A549 (cell line): ENCODE data around the gene DHRS7B. TPM values are rescaled to one million over a fixed set of nuclear protein-coding genes. Genes with fewer than 3 reads are reported as not detected.

Experiments
- ATAC-seq, 2 experiments: fragments of 200-7000 bp in 1 of 2; fragments of >200 bp in 1 of 2; cut with Nextera tagmentation in 1 of 2; cut with Tn5 transposase in 1 of 2; 3 replicates each; pipeline versions ENCODE4 v1.8.0 to v1.9.1; 2018 to 2020; ENCODE audit warnings: mild to moderate bottlenecking in 1 of 2, moderate library complexity in 1 of 2
- CTCF ChIA-PET: fragments of 300-600 bp; sonication (Branson Sonifier 250); formaldehyde crosslinking; extraction: SDS; loops from one replicate; lab custom pipeline; 2021; ENCODE audit warnings: antibody characterized with exemption, inconsistent platforms; lab: Yijun Ruan, JAX
- POLR2A ChIA-PET: fragments of 350-600 bp; formaldehyde crosslinking; extraction: SDS; loops from one replicate; lab custom pipeline; 2021; ENCODE audit warnings: antibody characterized with exemption, inconsistent platforms; lab: Yijun Ruan, JAX
- DNase-seq, 2 experiments: peaks; one replicate each; pipeline versions ENCODE4 v3.0.0 to v3.0.0-alpha.2; 2011 to 2016; ENCODE audit warnings: low read depth in 1 of 2, low spot score in 1 of 2
- FAIRE-seq: peaks from 2 replicates; lab custom pipeline; 2011; peaks lifted over from hg19 to GRCh38; lab: Jason Lieb, UNC
- H3K27ac ChIP-seq, 2 experiments: fragments of >200 bp; sonication (Bioruptor Twin); formaldehyde crosslinking; 3 replicates each; pipeline ENCODE4 v1.5.1; 2016 to 2017
- H3K4me1 ChIP-seq: fragments of >200 bp; sonication (Bioruptor Twin); formaldehyde crosslinking; 3 replicates; pipeline ENCODE4 v1.6.1; 2016
- H3K4me2 ChIP-seq: fragments of >200 bp; sonication (Bioruptor Twin); formaldehyde crosslinking; 3 replicates; pipeline ENCODE4 v1.6.1; 2016
- H3K4me3 ChIP-seq: fragments of >200 bp; sonication (Bioruptor Twin); formaldehyde crosslinking; 3 replicates; pipeline ENCODE4 v1.5.1; 2016
- H3K9me3 ChIP-seq: fragments of >200 bp; sonication (Bioruptor Twin); formaldehyde crosslinking; 3 replicates; pipeline ENCODE4 v1.6.1; 2016
- MAFK ChIP-seq: fragments of 450-650 bp; IDR thresholded peaks from 2 replicates; pipeline ENCODE4 v1.6.1; 2014; ENCODE audit not compliant: partially characterized antibody
- WGBS: methylation state at CpG from one replicate; pipeline ENCODE4 v1.1.6; 2017; ENCODE audit errors: missing lambda C conversion rate; 5-methylcytosine and 5-hydroxymethylcytosine counted together
- polyA plus RNA-seq, 4 experiments: library from polyadenylated mRNA; depleted of rRNA in 3 of 4; stranded (reverse); fragments of >200 nt; fragmentation: RNase III in 1 of 4; extraction: RNeasy Plus Mini Kit Qiagen cat#74134 plus additional on column Dnase treatment in 1 of 4; gene quantifications; 2 replicates in 3 of 4; 3 replicates in 1 of 4; pipeline ENCODE4 v1.2.3, GENCODE V29; 2011 to 2017
- small RNA-seq, 6 experiments: library from RNA; depleted of rRNA; stranded (forward); fragments of <200 nt; gene quantifications; one replicate each; pipeline ENCODE3, GENCODE V24; 2012

The DHRS7B gene
- polyA plus RNA-seq, 2 of the 4 experiments (the other 2 are of a cell fraction): 23.6 to 25.4 TPM

DNA sequence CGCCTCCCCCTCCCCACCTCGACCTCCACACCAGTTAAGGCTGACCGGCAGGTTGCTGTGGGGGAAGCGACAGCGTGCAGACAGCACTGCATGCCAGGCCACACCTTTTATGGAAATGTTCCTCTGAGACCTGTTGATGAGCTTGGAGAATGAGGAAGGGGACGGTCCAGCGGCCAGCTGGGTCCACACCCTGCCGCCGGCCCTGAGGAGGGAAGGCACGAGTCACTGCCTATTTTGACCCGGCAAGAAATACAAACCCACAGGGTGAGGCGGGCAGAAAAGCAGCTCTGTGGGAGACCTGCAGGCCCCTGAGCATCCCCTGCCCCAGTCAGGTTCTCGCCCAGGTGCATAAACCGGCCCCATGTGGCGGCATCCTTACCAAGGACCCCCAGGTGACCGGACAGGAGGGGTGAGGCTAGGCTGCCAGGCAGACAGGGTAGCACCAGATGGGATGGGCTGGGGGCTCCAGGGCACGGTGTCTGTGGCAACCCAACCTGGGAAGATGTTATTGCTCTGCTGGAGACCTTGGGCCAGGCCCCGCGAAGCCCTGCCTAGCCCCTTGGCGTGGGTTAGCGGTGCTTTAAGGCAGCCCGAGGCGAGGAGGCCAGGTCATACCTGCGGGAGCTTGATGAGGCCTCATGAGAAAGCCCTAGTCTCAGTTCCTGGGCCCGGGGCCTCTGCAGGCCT lies 113.7 kb downstream of the DHRS7B start:
- no peak for FAIRE-seq
- Histone ChIP-seq H3K4me1 (no peaks in the 10 kb centered on the region), H3K4me3 (no peak overlapping the region), H3K4me2 (no peak overlapping the region), H3K27ac (no peak overlapping the region), H3K9me3 (no peaks in the 10 kb centered on the region)
- WGBS: 73% methylated on average over 24 of the region's 25 CpGs
- no peak for DNase-seq
- ATAC-seq: no peak
- POLR2A ChIA-PET: no interaction called here
- CTCF ChIA-PET: interaction anchor here (0.6 to 3.8 kb wide), 15 partner anchors 9 to 273 kb away, joined by 3 to 52 read pairs (median 4); partner anchors contain the start of gene NATD1
- no peak for TF ChIP-seq MAFK

Small RNA genes lying within 50 kb of the gene (small RNA-seq; reads per million reads assigned to genes)
- gene RN7SL426P: 0 reads per million in 6 experiments

Other genes starting within 250 kb of the DHRS7B start
- gene USP22, start 84.0 kb upstream of the DHRS7B start, polyA plus RNA-seq (2011; rRNA removed): 293 and 300 TPM in 2 replicates
- 130 to 141 TPM (median 134 TPM) in 3 replicates for gene USP22, start 84.0 kb upstream of the DHRS7B start, polyA plus RNA-seq (2017; fragmentation: RNase III; extraction: RNeasy Plus Mini Kit Qiagen cat#74134 plus additional on column Dnase treatment)
- gene TMEM11, start 87.2 kb downstream of the DHRS7B start, polyA plus RNA-seq (2011; rRNA removed): 57.7 and 61.4 TPM in 2 replicates
- gene TMEM11, start 87.2 kb downstream of the DHRS7B start, polyA plus RNA-seq (2017; fragmentation: RNase III; extraction: RNeasy Plus Mini Kit Qiagen cat#74134 plus additional on column Dnase treatment): 61.0 to 69.5 TPM (median 62.0 TPM) in 3 replicates
- 1.1 and 1.5 TPM in 2 replicates for gene NATD1, start 126.4 kb downstream of the DHRS7B start, polyA plus RNA-seq (2011; rRNA removed)
- 1.0 to 1.6 TPM (median 1.3 TPM) in 3 replicates for gene NATD1, start 126.4 kb downstream of the DHRS7B start, polyA plus RNA-seq (2017; fragmentation: RNase III; extraction: RNeasy Plus Mini Kit Qiagen cat#74134 plus additional on column Dnase treatment)
- 13.9 and 25.0 TPM in 2 replicates for gene MAP2K3, start 157.7 kb downstream of the DHRS7B start, polyA plus RNA-seq (2011; rRNA removed)
- gene MAP2K3, start 157.7 kb downstream of the DHRS7B start, polyA plus RNA-seq (2017; fragmentation: RNase III; extraction: RNeasy Plus Mini Kit Qiagen cat#74134 plus additional on column Dnase treatment): 36.9 to 42.8 TPM (median 37.1 TPM) in 3 replicates
- 0.34 and 0.38 TPM in 2 replicates for gene KCNJ12, start 249.4 kb downstream of the DHRS7B start, polyA plus RNA-seq (2011; rRNA removed)
- 0.44 to 0.54 TPM (median 0.46 TPM) in 3 replicates for gene KCNJ12, start 249.4 kb downstream of the DHRS7B start, polyA plus RNA-seq (2017; fragmentation: RNase III; extraction: RNeasy Plus Mini Kit Qiagen cat#74134 plus additional on column Dnase treatment)